Mammary epithelial cell (primary cell): ENCODE results near the gene ZCCHC14.

Experiments used
- CTCF ChIP-seq, 2 donors: IDR thresholded peaks in 1 of 2; conservative IDR thresholded peaks in 1 of 2; 2 replicates each; pipeline ENCODE4 v1.5.1; 2011 to 2012; ENCODE audit warnings: inconsistent platforms in 2 of 2, low read length in 2 of 2, mild to moderate bottlenecking in 2 of 2, control low read depth in 1 of 2, low read depth in 1 of 2; ENCODE audit not compliant: insufficient read depth in 1 of 2; ENCODE audit errors: extremely low read depth in 1 of 2
- EZH2 ChIP-seq: IDR thresholded peaks from 2 replicates; pipeline ENCODE4 v1.6.1; 2012; ENCODE audit warnings: low read length, inconsistent platforms, borderline replicate concordance

DNA sequence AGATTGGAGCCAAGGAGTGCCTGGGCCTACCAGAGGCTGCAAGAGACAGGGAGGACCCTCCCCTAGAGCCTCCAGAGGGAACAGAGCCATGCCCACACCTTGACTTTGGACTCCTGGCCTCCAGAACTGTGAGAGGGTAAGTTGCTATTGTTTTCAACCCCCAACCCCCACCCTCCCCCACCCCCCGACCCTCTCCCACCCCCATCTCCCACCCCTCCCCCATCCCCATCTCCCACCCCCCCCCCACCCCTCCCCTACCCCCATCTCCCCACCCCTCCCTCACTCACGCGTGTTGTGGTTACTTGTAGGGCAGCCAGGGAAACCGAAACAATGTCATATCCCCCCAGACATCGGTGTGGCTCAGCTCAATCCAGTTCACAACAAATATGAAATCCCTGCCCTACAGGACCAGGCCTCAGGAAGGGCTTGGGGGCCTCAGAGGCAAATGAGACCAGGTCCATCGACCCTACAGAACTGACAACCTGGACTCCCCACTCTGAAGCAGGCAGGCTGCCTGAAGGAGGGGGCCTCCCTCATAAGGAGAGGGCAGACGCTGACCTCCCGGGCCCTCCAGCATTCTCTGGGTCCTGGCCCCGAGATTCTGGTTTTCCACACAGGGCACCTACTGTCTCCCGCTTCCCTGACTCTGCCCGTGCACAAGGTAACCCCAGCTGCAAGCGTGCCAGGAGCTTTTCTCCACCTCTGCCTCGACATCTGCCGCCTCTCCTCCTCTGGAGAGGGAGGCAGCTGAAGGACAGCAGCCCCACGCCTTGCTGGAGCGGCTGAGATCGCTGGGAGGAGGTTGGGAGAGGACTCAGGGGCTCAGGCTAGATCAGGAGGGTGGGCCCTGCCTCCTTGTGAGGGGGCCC, 3.0 kb upstream of the ZCCHC14 start:
- TF ChIP-seq CTCF (conservative IDR thresholded peaks at IDR 0.05 in 1 of 2, IDR thresholded peaks at IDR 0.05 in 1 of 2; ENCODE audit: extremely low read depth in 1 of 2, insufficient read depth in 1 of 2, low read depth in 1 of 2, low read length in 2 of 2) (no peak), EZH2 (no peak)
